HG03571 (cell line): ENCODE data around the gene KCNAB1.

Experiments
- ATAC-seq: cut with Tn5 transposase; IDR thresholded peaks from one replicate; pipeline ENCODE4 v1.9.1; 2021; ENCODE audit not compliant: unreplicated experiment

The KCNAB1 gene

DNA sequence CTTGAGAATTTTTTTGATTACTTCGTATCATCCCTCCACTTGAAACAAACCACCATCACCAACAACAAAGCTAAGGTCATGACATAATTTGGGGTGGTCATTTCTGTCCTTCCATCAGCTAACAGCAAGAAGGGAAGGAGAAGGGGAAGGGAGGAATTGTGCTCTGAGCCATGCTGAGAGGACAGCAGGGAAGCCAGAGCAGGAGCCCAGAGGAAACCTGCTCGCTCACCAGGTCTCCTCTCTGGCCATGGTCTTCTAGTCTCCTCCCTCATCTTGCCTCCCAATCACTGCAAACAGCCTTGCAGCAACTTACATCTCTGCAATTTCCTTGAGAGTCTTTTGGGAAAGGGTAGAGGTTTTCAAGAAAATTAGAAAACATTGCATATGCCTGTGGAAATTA is 237.9 kb downstream of the KCNAB1 start:
- ATAC-seq = no peak

DNA sequence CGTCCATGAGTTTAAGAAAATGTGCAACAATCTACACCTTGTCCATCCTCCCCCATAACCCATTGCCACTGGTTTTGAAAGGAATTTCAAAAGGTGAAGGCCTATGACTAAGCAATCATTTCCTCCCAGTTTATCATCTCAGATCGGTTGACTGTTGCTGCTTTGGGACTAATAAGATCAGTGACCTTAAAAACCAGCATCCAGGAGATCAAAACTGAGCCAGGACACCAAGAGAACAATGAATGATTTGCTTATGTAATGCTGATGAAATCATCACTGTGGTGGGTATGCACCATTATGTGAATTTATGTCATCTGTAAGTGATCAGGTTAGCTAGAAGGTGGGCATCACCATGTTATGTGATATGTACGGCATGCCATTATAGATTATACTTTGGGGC is 239.0 kb downstream of the KCNAB1 start:
- no peak for ATAC-seq

DNA sequence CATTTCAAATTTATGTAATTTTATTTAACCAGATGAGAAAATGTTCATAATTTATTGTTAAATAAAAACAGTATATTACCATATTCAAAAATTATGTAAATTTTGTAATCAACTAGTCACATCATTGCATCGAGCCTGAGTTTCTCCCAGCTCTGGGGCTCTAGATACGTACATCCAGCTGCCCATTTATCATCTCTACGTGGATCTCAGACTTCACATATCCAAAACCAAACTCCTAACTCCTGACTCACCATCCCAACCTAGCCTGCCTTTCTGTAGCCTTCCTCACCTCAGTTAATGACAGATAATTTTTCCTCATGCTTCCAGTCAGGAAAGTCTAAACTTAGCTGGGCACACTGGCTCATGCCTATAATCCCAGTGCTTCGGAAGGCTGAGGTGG is 239.7 kb downstream of the KCNAB1 start:
- ATAC-seq = no peak

DNA sequence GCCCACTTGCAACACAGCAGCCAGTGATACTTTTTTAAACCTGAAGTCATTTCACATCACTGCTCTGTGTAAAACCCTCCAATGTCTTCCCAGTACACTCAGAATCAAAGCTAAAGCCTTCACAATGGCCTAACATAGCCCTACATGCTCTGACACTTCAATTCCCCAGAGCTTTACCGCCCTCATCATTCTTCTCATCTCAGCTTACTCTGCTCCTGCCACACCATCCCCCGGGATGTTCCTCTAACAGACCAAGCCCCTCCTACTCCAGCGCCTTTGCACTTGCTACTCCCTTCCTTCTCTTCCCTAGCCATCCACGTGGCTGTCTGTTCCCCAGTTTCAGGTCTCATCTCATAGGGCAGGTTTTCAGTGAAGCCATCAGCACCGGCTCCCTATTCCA is 240.6 kb downstream of the KCNAB1 start:
- ATAC-seq = no peak

DNA sequence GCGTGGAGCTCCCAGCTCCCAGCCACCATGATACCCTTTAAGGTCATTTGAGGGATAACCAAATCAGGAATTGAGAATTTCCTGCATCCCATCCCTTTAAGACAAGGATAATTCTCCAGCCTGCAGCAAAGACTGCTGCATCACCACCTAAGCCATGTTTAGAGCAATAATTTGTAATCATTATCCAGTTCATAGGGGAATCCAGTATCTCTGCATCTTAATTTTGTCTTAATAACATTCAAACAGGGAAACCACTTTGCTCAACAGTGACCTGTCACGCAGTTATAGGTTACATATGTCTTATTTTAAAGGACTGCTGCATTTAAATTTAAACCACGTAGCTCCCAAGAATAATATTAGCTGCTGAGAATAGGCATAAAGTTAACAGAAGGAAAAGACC is 246.2 kb downstream of the KCNAB1 start:
- no peak for ATAC-seq

DNA sequence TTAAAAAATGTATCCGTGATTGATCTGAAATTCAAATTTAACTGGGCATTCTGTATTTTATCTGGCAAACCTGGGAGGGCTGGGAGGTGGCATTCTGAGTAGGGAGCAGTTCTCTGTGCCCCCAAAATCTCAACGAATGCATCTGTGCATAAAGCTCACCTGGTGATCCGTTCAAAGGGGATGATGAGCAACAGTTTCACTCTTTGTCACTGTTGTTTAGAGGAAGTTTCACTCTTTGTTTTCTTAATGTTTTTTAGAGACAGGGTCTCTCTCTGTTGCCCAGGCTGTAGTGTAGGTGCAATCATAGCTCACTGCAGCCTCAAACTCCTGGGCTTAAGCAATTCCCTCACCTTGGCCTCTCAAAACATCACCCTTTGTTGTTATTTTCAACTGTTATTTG is 247.8 kb downstream of the KCNAB1 start:
- no peak for ATAC-seq

DNA sequence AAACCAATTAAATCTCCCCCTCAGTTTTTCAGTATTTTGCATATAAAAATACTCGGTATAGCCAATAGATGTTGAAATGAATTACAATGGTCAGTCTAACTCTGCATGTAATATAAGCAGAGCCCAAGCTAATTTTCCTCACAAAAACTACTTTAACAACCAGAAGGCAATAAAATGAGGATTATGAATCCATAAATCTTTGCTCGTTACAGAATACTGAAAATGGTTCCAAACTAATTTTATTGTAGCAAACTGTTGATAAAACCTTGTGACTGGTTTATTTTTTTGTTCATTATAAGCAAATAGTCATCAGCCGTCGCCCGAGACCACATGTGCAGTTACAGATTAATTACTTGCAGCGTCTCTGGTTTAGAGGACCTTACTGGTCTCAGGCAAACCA is 251.3 kb downstream of the KCNAB1 start:
- ATAC-seq = no peak

DNA sequence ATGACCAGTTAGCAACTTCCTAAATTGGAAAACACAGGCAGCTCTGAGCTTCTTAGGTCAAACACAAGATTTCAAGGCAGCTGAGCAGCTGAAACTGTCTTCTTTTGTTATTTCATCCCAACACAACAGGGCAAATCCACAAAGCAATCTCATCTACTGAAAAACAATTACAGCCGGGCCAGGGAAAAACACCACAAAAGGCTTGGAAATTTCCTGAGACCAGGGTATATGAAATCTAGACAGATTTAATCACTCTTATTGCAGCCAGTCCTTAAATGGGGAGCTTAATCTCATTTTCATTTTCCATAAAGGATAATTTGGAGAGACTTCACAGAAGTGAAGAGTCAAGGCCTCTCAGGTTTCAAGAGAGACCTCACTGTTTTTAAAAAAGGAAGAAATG is 252.7 kb downstream of the KCNAB1 start:
- ATAC-seq = no peak

DNA sequence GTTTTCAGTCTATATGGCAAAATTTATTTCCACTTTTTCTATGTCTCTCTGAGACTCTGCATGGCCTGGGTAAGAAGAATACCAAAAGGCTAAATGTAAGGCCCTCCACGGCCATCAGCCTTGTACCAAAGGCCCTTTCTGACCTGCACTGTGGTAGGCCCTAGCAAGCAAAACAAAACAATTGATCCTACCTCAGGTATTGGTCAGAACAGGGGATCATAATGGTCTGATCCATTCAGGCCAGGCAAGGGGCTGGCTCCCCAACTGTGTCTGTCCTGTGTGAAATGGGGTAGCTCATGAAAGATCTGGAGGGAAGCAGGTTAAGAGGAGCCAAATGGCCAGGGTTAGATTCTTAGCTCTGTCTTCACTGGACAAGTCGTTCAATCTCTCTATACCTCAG is 253.3 kb downstream of the KCNAB1 start:
- ATAC-seq = no peak

DNA sequence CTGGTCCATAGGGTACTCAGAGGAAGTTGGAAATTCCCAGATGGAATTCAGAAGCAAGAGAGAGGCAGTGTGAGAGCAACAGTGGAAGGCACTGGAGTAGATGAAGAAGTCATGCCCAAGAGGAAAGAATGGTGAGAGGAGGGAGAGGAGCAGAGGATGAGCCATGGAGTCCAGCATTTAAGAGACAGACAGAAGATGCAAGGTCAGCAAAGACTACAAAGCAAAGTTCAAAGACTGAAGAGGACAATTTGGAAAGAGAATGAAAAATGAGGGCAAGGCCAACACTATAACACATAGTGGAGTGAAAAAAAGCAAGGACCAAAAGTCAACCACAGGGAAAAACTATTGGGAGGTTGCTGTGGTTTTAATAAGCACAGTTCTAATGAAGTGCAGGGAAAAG is 255.8 kb downstream of the KCNAB1 start:
- no peak for ATAC-seq

DNA sequence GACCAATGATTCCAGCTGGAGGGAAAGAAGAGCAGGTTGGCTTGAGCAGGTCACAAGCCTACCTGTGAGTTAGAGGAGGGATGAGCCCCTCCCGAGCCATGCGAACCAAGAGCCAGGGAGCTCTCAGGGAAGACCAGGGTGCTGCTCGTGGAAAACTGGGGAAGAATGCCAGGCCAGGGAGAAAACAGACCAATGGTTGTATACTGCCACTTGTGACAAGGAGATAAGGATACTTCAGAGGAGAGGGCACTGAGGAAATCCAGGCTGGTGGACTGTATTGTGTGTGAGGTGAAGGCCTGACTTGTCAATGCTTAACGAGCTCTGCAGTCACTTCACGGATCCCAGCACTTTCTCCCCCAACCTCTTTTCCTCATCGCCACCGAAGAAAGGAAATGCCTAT is 256.9 kb downstream of the KCNAB1 start:
- no peak for ATAC-seq

DNA sequence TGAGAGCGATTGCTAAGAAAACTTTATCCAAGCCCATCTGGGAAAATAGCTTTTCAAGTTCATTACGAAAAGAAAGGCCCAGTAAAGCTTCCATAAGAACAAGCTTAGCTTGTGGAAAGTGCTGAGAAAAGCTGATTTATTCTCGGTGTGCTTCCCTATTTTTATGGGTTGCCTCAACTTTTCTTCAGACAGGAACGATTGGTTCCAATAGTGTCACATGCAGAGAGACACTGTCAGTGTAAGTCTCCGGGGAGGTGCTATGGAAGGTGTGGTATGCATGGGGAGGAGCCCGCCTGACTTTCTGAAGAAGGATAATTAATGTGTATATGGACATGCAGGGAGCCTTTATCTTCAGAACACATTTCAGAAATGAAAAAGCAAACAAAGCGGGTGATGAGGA is 257.3 kb downstream of the KCNAB1 start:
- no peak for ATAC-seq

DNA sequence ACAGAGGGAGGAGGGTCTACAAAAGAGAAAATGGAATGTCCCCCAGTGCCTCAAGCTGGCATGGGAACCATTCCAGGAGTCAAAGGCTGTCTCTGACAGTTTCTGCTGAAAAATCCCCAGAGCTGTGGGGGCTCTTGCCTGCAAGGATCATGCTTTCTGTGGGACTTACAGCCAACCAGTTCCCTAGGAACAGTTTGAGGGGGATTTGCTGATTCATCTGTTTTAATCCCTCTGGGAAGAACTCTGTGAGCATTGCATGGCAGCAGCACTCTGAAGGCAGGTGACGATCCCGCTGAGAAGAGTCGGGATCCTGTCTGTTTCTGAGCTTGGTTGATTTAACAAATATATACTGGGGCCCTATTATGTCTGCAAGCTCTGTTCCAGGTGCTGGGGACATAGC is 258.5 kb downstream of the KCNAB1 start:
- ATAC-seq = no peak

DNA sequence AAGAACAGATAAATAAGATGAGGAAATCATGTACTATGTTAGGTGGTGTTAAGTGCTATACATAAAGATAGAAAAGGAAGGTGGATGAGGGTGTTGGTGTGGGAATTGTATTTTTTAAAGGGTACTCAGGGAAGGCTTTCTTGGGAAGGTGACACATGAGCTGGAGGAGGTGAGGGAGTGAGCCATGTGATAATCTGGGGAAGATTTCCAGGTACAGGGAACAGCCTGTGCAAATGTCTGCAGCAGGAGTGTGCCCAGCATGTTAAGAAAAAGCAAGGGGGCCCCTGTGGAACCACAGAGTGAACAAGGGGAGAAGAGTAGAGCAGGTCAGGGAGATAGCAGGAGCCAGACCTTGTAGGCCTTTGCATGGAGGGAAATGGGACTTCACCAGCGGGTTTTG is 258.9 kb downstream of the KCNAB1 start:
- no peak for ATAC-seq

DNA sequence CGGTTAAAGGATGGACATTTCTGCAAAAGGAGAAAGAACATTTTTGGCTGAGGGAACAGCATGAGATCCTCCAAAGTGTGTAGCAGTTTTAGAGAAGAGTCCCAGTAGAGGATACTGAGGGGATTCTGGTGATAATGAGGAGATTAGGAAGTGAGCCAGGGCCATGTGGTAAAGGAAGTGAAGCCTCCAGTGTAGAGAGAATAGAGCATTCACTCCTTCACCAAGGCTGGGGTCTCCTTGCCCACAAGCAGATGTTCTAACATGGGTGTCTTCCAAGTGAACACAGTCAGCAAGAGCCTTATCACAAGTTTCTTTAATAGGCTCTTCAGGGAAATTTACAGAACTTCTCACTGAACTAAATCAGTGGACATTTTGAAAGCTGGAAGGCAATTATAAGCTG is 260.9 kb downstream of the KCNAB1 start:
- no peak for ATAC-seq

DNA sequence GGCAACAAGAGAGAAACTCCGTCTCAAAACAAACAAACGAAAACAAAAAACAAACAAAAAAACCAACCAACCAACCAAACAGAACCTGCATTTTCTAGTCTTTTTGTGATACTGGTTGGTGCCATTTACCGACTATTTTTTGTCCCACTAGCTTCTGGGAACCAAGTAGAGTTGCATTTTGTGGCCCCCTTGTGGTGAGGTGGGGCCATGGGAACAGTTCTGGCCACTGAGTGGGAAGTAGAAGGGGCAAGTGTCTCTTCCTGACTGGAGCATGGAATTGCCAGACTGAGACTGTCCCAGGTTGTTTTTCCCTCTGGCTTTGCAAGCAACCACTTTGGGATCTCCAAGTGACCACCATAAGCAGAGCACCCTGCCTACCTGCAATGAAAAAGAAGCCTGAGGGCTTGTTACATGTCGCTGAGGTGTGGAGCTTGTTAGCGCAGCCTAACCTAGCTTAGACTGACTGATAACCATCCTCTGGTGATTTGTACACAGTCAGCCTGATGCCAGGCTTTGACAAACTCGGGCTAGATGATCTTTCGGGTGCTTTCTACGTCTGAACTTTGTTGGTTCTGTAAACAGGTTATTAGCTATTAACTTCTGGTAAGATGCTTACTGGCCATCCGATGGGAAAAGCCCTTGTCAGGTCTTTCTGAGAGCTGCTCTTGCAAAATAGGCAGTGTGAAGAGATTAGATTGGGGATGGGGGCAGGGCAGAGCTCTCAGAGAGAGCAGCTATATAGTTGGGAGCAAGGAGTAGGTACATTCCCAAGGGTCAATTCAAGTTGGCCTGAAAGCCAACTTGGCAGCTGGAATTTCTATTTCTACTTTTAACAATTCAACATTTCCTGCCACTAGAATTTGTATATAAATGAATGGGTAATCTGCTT is 262.3 kb downstream of the KCNAB1 start:
- ATAC-seq = peak; percentile 74

DNA sequence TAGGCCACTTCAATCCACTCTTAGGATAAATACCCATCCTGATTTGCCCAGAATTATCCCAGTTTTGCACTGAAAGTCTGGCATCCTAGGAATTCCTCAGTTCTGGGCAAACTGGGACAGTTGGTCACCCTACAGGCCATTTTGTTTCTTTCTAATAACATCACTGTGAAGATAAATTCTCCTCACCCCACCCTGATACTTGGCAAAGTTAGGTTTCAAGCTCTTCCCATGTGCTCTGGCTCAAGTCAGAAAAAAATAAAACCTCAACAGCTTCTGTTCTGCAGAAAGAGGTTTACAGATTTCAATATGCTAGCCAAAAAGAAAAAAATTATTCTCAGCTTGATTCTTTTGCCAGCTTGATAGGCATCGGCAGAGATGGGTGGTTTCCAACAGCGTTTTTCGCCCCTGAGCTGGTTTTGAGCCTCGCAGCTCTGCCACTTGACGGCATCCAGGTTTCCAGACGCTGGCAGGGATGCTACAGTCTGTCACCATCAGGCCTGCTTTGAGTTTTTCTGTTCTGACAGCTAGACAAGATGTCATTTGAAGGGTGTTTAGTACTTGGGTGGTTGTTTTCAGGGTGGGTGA is 263.2 kb downstream of the KCNAB1 start:
- ATAC-seq = no peak

DNA sequence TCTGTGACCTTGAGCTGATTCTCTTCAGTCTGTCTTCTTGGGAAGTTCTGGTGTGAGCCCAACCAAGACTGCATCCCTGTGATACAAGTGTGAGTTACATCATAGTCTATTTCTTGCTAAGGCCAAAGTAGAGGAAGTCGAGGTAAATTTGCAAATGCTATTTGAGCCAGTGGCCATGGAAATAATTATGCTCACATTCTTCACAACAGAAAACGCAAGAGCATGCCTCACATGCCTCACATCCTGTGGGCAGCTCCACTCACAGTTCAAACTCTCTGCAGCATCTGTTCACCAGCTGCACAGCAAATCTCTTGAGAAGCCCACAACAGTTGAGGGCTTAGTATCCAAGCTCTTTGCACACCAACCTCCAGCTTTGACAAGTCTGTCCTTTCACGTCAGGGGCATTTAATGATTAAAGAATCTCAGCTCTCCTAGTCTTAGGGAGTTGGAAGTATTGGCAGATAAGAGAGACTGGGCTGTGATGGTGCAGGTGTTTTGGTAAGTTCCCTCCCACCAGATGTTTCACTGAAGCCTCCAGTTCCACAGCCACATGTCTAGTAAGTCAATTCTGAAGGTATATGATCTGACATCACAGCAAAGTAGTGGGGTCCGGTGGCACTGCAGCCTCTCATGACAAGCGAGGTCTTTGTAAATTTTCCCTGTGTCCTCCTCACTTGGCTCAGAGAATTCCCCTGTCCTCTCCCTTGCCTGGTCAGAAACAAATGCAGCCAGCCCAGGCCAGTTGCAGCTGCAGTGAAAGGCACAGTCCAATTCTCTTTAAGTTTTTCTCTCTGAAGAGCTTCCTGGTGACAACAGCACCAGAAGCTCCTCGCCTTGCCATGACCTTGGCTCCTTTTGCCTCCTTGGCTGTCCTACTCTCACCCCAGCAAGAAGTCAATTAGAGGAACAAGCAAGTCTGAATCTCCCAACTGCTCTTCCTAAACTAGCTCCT is 268.4 kb downstream of the KCNAB1 start:
- ATAC-seq = no peak

DNA sequence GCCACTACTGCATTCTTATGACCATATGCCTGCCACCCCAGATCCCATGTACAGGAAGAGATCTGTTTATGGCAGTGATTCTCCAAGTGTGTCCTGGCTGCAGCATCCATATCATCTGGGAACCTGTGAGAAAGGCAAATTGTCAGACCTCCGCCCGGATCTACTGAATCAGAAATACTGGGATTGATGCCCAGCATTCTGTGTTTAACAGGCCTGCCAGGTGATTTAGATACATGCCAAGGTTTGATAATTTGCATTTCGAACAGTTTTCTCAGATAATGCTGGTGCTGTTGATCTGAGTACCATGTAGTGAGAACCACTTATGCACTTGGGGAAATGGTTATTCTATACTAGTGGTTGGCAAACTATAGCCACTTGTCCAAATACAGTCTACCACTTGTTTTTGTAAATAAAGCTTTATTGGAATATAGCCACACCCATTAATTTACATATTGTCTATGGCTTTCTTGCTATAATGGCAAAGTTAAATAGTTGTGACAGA is 269.1 kb downstream of the KCNAB1 start:
- ATAC-seq = no peak

DNA sequence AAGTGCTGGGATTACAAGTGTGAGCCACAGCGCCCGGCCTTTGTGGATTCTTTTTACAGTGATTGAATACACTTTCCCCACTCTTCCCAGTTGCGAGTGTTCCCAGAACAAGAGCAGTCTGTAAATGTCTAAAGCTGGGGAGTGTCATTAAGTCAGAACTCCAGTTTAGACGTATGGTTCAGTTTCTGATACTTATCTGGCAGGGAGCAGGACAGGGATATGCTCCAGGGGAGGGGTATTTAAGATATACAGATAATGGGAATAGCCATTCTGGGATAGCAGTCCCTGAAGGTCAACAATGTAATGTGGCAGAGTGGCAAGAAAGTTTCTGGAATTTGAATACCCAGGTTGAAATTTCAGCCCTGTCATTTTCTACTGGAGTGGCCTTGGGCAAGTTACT is 270.5 kb downstream of the KCNAB1 start:
- ATAC-seq = no peak

DNA sequence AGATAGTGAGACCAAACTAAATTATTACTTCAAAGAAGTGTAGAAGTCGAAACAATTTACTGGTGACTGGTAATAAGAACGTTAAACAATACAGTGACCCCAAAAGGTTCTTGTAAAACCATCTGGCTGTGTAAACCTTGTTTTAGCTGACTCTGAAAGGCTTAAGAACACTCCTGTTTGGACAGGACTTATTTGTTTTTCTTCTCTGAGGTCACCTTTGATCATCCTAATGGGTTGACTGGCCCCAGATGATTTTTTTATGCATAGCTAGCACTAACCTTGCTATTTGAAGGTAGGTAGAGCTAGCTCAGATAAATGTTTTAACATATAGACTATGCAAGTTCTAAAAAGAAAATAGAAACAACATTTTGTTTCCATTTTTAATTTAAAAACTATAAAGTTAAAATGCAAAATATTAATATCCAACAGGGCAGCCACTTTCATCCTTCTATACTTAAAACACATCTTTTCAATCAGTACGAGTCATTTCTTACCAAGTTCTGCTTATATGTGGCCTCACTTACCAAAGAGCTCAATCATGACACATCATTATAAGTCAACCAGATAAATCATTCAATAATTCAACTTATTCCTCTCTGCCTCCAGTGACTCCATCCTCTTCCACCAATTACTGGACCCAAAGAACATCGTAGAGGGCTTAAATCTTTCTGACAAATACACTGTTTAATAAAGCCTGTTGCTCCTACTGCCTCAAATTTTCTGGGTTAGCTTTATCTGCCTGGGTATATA is 275.8 kb downstream of the KCNAB1 start:
- ATAC-seq = no peak
